K562 (cell line): Measurements from ENCODE around the gene TMEM131L. TPM values are rescaled to one million over a fixed set of nuclear protein-coding genes. Genes with fewer than 3 reads are reported as not detected.

Source experiments
- BHLHE40 ChIP-seq: IDR thresholded peaks from 2 replicates; pipeline ENCODE4 v1.6.1; 2011; ENCODE audit warnings: low read length, improper control_type of control experiment
- BRD4 ChIP-seq: fragments of 200-600 bp; sonication (generic); IDR thresholded peaks from 2 replicates; pipeline ENCODE4 v1.6.1; 2017; ENCODE audit warnings: inconsistent platforms
- CREB1 ChIP-seq, 2 experiments: sonication (generic) in 1 of 2; formaldehyde crosslinking in 1 of 2; IDR thresholded peaks; 2 replicates each; pipeline versions ENCODE4 v1.6.1 to v1.8.0; 2012 to 2022; ENCODE audit warnings: inconsistent platforms in 1 of 2, mild to moderate bottlenecking in 1 of 2, missing genetic modification reagents in 1 of 2, moderate library complexity in 1 of 2
- FOS ChIP-seq: IDR thresholded peaks from 3 replicates; pipeline ENCODE4 v1.6.1; 2011; ENCODE audit not compliant: insufficient read length; ENCODE audit errors: extremely low read depth
- GABPB1 ChIP-seq: sonication (generic); formaldehyde crosslinking; IDR thresholded peaks from 2 replicates; pipeline ENCODE4 v1.8.0; 2022; ENCODE audit warnings: mild to moderate bottlenecking, missing genetic modification reagents
- GTF2F1 ChIP-seq: IDR thresholded peaks from 2 replicates; pipeline ENCODE4 v1.6.1; 2011; ENCODE audit warnings: low read depth, low read length, improper control_type of control experiment
- HLTF ChIP-seq: fragments of 450-650 bp; IDR thresholded peaks from 2 replicates; pipeline ENCODE4 v1.6.1; 2016
- KAT7 ChIP-seq: sonication (generic); formaldehyde crosslinking; IDR thresholded peaks from 2 replicates; pipeline ENCODE4 v1.8.0; 2022; ENCODE audit warnings: missing genetic modification reagents, mild to moderate bottlenecking, borderline replicate concordance
- KAT8 ChIP-seq: fragments of 450-650 bp; IDR thresholded peaks from 2 replicates; pipeline ENCODE4 v1.6.1; 2016; ENCODE audit warnings: low read depth, mild to moderate bottlenecking
- NCOA4 ChIP-seq: fragments of 450-650 bp; IDR thresholded peaks from 2 replicates; pipeline ENCODE4 v1.6.1; 2018; ENCODE audit warnings: mild to moderate bottlenecking; ENCODE audit not compliant: partially characterized antibody
- RBBP5 ChIP-seq: fragments of 200-600 bp; sonication (generic); IDR thresholded peaks from 2 replicates; pipeline ENCODE4 v1.6.1; 2012; ENCODE audit warnings: borderline replicate concordance, mild to moderate bottlenecking, low read length, control low read depth, inconsistent platforms; ENCODE audit not compliant: insufficient read depth, poor library complexity, severe bottlenecking
- SMAD4 ChIP-seq: fragments of 250-450 bp; sonication (Bioruptor Pico); conservative IDR thresholded peaks from 2 replicates; pipeline ENCODE4 v1.8.0; 2021; ENCODE audit warnings: inconsistent platforms, mild to moderate bottlenecking, moderate library complexity
- ZFPM2 ChIP-seq: fragments of 250-450 bp; sonication (Bioruptor Pico); IDR thresholded peaks from 2 replicates; pipeline ENCODE4 v1.5.1; 2022; ENCODE audit warnings: mild to moderate bottlenecking
- ZNF143 ChIP-seq: sonication (generic); formaldehyde crosslinking; IDR thresholded peaks from 2 replicates; pipeline ENCODE4 v1.9.0; 2022; ENCODE audit warnings: mild to moderate bottlenecking, missing genetic modification reagents
- ZNF165 ChIP-seq: fragments of 250-450 bp; sonication (Bioruptor Pico); IDR thresholded peaks from 2 replicates; pipeline ENCODE4 v1.4.0; 2020; ENCODE audit warnings: borderline replicate concordance
- ZNF174 ChIP-seq: fragments of 250-450 bp; sonication (Bioruptor Pico); IDR thresholded peaks from 2 replicates; pipeline ENCODE4 v1.4.0; 2020; ENCODE audit warnings: mild to moderate bottlenecking
- ZNF780A ChIP-seq: fragments of 250-450 bp; sonication (Bioruptor Pico); IDR thresholded peaks from 2 replicates; pipeline ENCODE4 v1.5.0; 2021; ENCODE audit warnings: mild to moderate bottlenecking
- polyA plus RNA-seq, 8 experiments: library from polyadenylated mRNA; depleted of rRNA in 4 of 8; stranded (reverse) in 5 of 8; unstranded in 3 of 8; fragments of >200 nt; fragmentation: Nextera tagmentation in 2 of 8; fragmentation: Illumina TruSeq in 1 of 8; extraction: Ambion mirVana in 2 of 8; extraction: Trizol in 1 of 8; gene quantifications; 2 replicates each; pipeline versions ENCODE4 v1.2.1 to v1.2.3, GENCODE V29; 2011 to 2014; ENCODE audit warnings: inconsistent platforms in 1 of 8, missing spikeins in 1 of 8
- total RNA-seq, 7 experiments: library from RNA; depleted of rRNA in 6 of 7; stranded (reverse); fragments of >200 nt in 6 of 7; fragmentation: Illumina TruSeq in 2 of 7; extraction: Trizol in 2 of 7; gene quantifications; 2 replicates each; pipeline versions ENCODE4 v1.2.1 to v1.2.3, GENCODE V29; 2011 to 2021; ENCODE audit warnings: low replicate concordance in 1 of 7
- TF ChIP-seq, protein P1 (sequence below): fragments of 450-650 bp; IDR thresholded peaks from 2 replicates; pipeline ENCODE4 v1.6.1; 2014; ENCODE audit warnings: low read depth, mild to moderate bottlenecking, moderate library complexity, borderline replicate concordance
- TF ChIP-seq, protein P2 (sequence below): fragments of 250-450 bp; sonication (Bioruptor Pico); IDR thresholded peaks from 2 replicates; pipeline ENCODE4 v1.5.1; 2021; ENCODE audit warnings: mild to moderate bottlenecking
- TF ChIP-seq, protein P3 (sequence below): sonication (generic); formaldehyde crosslinking; IDR thresholded peaks from 2 replicates; pipeline ENCODE4 v1.8.0; 2022; ENCODE audit warnings: mild to moderate bottlenecking, low read depth, missing genetic modification reagents

Gene TMEM131L
- total and polyA plus RNA-seq, 9 of the 15 experiments (the other 6 are each of a cell fraction or from before 2014, with no cell fraction given), result 1.2 to 20.8 (median 12.9) TPM

- TF ChIP-seq ZNF780A, result no peak
- TF ChIP-seq, protein P1, sequence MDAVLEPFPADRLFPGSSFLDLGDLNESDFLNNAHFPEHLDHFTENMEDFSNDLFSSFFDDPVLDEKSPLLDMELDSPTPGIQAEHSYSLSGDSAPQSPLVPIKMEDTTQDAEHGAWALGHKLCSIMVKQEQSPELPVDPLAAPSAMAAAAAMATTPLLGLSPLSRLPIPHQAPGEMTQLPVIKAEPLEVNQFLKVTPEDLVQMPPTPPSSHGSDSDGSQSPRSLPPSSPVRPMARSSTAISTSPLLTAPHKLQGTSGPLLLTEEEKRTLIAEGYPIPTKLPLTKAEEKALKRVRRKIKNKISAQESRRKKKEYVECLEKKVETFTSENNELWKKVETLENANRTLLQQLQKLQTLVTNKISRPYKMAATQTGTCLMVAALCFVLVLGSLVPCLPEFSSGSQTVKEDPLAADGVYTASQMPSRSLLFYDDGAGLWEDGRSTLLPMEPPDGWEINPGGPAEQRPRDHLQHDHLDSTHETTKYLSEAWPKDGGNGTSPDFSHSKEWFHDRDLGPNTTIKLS, result no peak
- TF ChIP-seq, protein P2, sequence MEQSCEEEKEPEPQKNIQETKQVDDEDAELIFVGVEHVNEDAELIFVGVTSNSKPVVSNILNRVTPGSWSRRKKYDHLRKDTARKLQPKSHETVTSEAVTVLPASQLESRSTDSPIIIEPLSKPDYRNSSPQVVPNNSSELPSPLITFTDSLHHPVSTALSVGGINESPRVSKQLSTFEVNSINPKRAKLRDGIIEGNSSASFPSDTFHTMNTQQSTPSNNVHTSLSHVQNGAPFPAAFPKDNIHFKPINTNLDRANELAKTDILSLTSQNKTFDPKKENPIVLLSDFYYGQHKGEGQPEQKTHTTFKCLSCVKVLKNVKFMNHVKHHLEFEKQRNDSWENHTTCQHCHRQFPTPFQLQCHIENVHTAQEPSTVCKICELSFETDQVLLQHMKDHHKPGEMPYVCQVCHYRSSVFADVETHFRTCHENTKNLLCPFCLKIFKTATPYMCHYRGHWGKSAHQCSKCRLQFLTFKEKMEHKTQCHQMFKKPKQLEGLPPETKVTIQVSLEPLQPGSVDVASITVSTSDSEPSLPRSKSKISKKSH (CRISPR knock-in tag), result no peak
- no peak for TF ChIP-seq GTF2F1
- peak; percentile 38; the same call in 1 of the 2 replicates for TF ChIP-seq SMAD4 (CRISPR knock-in tag)
- TF ChIP-seq ZNF165, result no peak
- TF ChIP-seq RBBP5, result no peak
- no peak for TF ChIP-seq NCOA4
- no peak for TF ChIP-seq KAT7 (CRISPR knock-in tag)
- peak; percentile 56; the same call in 1 of the 2 replicates for TF ChIP-seq GABPB1 (CRISPR knock-in tag)
- no peak for TF ChIP-seq ZNF174 (CRISPR knock-in tag)
- no peak for TF ChIP-seq ZFPM2 (CRISPR knock-in tag)
- no peak for TF ChIP-seq ZNF143 (CRISPR knock-in tag)
- TF ChIP-seq BRD4, result no peak
- no peak for TF ChIP-seq CREB1 (IDR thresholded peaks at IDR 0.05)
- no peak for TF ChIP-seq CREB1 (CRISPR knock-in tag; IDR thresholded peaks at IDR 0.05)
- no peak for TF ChIP-seq FOS
- no peak for TF ChIP-seq HLTF
- no peak for TF ChIP-seq BHLHE40
- TF ChIP-seq, protein P3, sequence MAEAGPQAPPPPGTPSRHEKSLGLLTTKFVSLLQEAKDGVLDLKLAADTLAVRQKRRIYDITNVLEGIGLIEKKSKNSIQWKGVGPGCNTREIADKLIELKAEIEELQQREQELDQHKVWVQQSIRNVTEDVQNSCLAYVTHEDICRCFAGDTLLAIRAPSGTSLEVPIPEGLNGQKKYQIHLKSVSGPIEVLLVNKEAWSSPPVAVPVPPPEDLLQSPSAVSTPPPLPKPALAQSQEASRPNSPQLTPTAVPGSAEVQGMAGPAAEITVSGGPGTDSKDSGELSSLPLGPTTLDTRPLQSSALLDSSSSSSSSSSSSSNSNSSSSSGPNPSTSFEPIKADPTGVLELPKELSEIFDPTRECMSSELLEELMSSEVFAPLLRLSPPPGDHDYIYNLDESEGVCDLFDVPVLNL (CRISPR knock-in tag), result no peak
- TF ChIP-seq KAT8, result peak; percentile 52; the same call in 1 of the 2 replicates
These were observed 33.0 kb upstream of the TMEM131L start (continued) for GRCh38 chr4:153432965-153433753.
